ENCODE measurements around the gene G2E3.
"Not testable (repeated sequence)": the region's sequence is repeated elsewhere in the genome, so short reads cannot be mapped to it uniquely, and the experiment has no call there.

G2E3 gene

GRCh38 chr14:30600922-30601918, 42.3 kb downstream of the G2E3 start:
- DNase-seq (ENCODE audit: insufficient read length, low spot score) (no peak), FAIRE-seq (peak; percentile 97)

- DNase-seq (ENCODE audit: insufficient read length, low spot score), result no peak
- FAIRE-seq, result peak; percentile 66
Measured at GRCh38 chr14:30603402-30603801, 44.4 kb downstream of the G2E3 start.

- not testable (repeated sequence) for DNase-seq (ENCODE audit: insufficient read length, low spot score); FAIRE-seq
Measured at GRCh38 chr14:30604696-30605095, 45.7 kb downstream of the G2E3 start.

GRCh38 chr14:30607156-30607780, 48.3 kb downstream of the G2E3 start:
- FAIRE-seq, result peak; percentile 68
- DNase-seq (ENCODE audit: insufficient read length, low spot score), result no peak

- DNase-seq (ENCODE audit: insufficient read length, low spot score) (no peak), FAIRE-seq (peak; percentile 95)
Measured at GRCh38 chr14:30608533-30609006, 49.6 kb downstream of the G2E3 start.

- DNase-seq (ENCODE audit: insufficient read length, low spot score) (peak; percentile 22), FAIRE-seq (peak; percentile 86)
Measured at GRCh38 chr14:30610787-30611343, 51.9 kb downstream of the G2E3 start.

GRCh38 chr14:30614155-30614554, 55.2 kb downstream of the G2E3 start:
- DNase-seq (ENCODE audit: insufficient read length, low spot score) (no peak), FAIRE-seq (no peak)

GRCh38 chr14:30620178-30620577, 61.2 kb downstream of the G2E3 start:
- DNase-seq (ENCODE audit: insufficient read length, low spot score) (peak; percentile 67), FAIRE-seq (peak; percentile 84)

GRCh38 chr14:30621354-30621939, 62.5 kb downstream of the G2E3 start:
- FAIRE-seq, result no peak
- no peak for DNase-seq (ENCODE audit: insufficient read length, low spot score)

GRCh38 chr14:30621940-30622830, 63.2 kb downstream of the G2E3 start, which contains the start of gene SCFD1:
TSS of gene SCFD1 (plus strand) at chr14:30622319. CDS start at chr14:30622339, 20 bp downstream.
- peak; percentile 93 for DNase-seq (ENCODE audit: insufficient read length, low spot score)
- FAIRE-seq, result peak; percentile 99

- FAIRE-seq (no peak), DNase-seq (ENCODE audit: insufficient read length, low spot score) (no peak)
Measured at GRCh38 chr14:30623412-30624131, 64.6 kb downstream of the G2E3 start.

GRCh38 chr14:30624132-30624423, 65.1 kb downstream of the G2E3 start:
- DNase-seq (ENCODE audit: insufficient read length, low spot score), result no peak

GRCh38 chr14:30625533-30625932, 66.6 kb downstream of the G2E3 start:
- DNase-seq (ENCODE audit: insufficient read length, low spot score) (no peak), FAIRE-seq (no peak)

More at GRCh38 chr14:30624132-30624423, 65.1 kb downstream of the G2E3 start:
- no peak for FAIRE-seq

GRCh38 chr14:30629432-30629831, 70.5 kb downstream of the G2E3 start:
- FAIRE-seq; DNase-seq (ENCODE audit: insufficient read length, low spot score): not testable (repeated sequence)

- no peak for DNase-seq (ENCODE audit: insufficient read length, low spot score)
- no peak for FAIRE-seq
Measured at GRCh38 chr14:30630248-30630647, 71.3 kb downstream of the G2E3 start.

- DNase-seq (ENCODE audit: insufficient read length, low spot score) (no peak), FAIRE-seq (no peak)
Measured at GRCh38 chr14:30632730-30633129, 73.8 kb downstream of the G2E3 start.

- DNase-seq (ENCODE audit: insufficient read length, low spot score) (no peak), FAIRE-seq (no peak)
Measured at GRCh38 chr14:30638926-30639325, 80.0 kb downstream of the G2E3 start.

GRCh38 chr14:30641207-30641606, 82.2 kb downstream of the G2E3 start:
- DNase-seq (ENCODE audit: insufficient read length, low spot score), result no peak
- FAIRE-seq, result no peak

- not testable (repeated sequence) for DNase-seq (ENCODE audit: insufficient read length, low spot score); FAIRE-seq
Measured at GRCh38 chr14:30644462-30644861, 85.5 kb downstream of the G2E3 start.
